Stimulated activated CD4-positive, alpha-beta T cell treated with anti-CD3 and anti-CD28 coated beads, Interleukin-2, amount 100 ng/mL, for 24 hours (primary cell): ENCODE results near the gene UBASH3B.

ENCODE experiments used
- DNase-seq, 2 donors: peaks; one replicate each; pipeline ENCODE4 v3.0.0-alpha.2; 2020

The UBASH3B gene

GRCh38 chr11:122649116-122649515 is 6.4 kb upstream of the UBASH3B start:
- no peak for DNase-seq

GRCh38 chr11:122650619-122651018 is 4.9 kb upstream of the UBASH3B start:
- no peak for DNase-seq

- DNase-seq = no peak
These were observed 3.0 kb upstream of the UBASH3B start for GRCh38 chr11:122652495-122652894.

DNA sequence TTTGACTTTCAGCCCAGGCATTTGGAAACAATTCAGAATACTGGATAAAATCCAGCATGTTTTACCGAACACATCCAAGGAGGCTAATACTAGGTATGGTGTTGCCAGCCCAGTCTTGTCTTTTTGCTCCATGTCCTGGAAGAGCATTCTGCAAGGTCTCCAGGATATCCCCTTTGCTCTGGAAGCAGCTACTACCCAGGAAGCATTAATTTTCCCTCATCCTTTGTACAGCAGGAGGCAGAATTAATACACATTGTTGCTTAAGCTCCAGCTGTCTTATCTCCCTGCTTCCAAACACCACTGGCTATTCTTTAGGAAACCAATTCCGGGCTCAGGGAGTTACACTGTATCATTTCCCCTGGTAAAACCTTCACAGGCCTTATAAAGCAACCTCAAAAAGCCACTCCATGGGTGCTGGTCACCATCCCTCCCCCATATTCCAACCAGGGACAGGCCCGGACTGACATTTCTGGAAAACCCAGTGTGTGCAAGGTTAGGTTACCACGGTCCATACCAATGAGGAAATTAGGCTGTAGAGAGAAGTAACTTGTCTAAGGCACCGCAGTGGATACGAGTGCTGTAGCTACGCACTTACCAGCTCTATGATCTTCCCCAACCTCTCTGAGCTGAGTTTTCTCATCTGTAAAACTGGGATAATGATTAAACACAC is 1.5 kb upstream of the UBASH3B start:
- no peak for DNase-seq

GRCh38 chr11:122656073-122656630 is 630 bp downstream of the UBASH3B start:
- DNase-seq = peak; percentile 57 to 69

DNA sequence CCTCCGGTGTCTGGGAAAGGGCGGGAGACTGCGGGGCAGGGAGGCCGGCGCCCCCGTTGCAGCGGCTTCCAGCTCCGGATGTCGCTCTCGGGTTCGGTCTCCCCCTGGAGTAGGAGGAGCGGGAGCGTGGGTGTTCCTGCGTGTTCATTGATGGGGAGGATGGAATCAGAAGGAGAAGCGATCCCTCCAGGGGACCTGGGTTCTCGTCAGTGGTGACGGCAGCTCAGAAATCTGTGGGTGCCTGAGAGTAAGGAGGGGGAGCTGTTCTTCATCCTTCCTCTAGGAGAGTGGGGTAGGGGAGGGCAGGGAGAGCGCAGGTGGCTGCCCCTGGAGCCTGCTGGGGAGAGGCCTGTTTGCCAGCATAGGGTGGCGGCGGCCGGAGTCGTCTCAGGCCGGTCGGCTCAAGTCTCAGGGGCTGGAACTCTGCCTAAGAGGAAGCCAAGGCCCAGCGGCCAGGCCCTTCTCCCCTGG is 1.1 kb downstream of the UBASH3B start:
- DNase-seq = peak; percentile 52 to 56

- no peak for DNase-seq
These were observed 4.4 kb downstream of the UBASH3B start for GRCh38 chr11:122659676-122660554.

DNA sequence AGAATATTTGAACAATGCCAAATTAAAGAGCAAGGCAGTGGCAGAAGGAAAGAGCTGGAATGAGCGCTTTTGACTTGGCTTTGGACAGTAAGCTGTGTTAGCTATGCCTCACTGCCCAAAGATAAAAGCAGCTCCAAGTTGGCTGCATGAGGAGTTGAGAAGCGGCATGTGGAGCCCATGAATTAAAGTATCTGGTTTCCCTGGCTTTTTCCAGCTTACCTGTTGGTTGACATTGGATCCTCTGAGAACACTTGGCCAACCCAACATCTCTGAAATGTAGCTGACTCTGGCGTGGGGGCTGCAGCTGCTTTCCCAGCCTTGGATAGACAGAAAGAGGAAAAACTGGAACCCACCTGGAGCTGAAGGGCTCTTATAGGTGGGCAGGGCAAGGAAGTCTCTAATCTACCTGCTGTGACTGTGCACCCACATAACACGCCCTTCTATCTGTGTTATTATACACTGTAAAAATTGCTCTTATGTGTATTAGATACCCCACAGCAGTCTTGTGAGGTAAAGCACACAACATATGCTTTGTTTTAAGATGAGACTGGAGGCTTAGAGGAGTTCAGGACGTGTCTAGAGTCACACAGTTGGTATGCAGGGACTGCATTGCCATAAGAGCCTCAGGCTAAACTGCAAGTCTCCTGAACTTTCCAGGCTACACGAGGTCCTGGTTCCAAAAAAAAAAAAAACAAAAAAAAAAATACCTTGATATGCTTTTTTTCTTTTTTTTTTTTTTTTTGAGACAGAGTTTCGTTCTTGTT is 5.8 kb downstream of the UBASH3B start:
- DNase-seq = no peak

- DNase-seq = no peak
These were observed 7.7 kb downstream of the UBASH3B start for GRCh38 chr11:122663056-122663740.

DNA sequence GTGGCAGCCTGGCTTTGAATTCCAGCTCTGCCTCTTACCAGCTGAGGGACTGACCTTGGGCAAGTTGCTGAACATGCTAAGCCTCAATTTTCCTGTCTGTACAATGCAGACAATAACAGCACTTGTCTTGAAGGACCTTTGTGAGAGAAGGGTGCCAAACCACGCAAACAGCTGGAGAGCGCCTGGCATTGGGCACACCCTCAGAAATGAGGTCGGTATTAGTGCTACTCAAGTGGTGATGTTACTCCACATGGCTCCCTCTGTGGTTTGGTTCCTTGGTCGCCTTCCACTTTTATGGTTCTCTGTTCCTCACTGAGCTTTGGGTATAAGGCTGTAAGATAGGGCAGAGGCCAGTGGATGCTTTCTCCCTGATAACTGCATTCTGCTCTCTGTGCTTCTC is 8.2 kb downstream of the UBASH3B start:
- no peak for DNase-seq

- no peak for DNase-seq
These were observed 8.7 kb downstream of the UBASH3B start for GRCh38 chr11:122664188-122664587.

DNA sequence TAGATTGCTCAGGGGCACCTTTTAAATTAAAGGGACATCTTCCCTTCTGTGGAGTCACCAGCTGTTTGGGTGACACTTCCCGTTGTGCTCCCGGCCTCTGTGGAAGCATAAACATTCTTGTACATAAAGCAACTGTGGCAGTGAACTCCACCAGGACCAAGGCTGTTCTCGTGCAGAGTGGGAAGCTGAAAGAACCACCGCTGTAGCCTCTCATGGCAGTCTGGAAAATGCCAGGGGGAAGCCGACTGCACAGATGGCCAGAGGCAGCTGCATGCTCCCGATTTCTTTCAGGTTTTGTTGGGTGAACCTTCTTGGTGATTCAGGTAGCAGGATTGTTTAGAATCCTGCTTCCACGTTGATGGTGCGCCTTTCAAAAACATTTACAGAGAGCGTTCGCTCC is 10.3 kb downstream of the UBASH3B start:
- DNase-seq = no peak

- no peak for DNase-seq
These were observed 11.2 kb downstream of the UBASH3B start for GRCh38 chr11:122666743-122667142.

- no peak for DNase-seq
These were observed 13.1 kb downstream of the UBASH3B start for GRCh38 chr11:122668562-122669090.

DNA sequence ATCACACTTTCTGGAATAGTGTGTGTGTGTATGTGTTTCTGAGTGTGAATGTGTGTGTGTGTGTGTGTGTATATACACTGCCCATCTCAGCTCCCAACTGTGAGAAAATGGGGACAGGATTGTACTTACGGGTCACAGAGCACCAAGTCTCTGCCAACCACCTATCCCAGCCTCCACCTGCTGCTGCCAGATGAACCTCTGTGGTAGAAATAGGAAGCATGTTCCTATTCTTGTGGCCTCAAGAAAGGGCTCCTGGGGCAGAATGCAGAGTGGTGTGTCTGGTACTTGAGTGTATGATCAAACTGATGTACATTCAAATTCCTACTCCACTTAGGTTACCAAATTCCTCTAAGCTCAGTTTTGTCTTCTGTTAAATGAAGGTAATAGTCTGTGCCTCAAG is 14.6 kb downstream of the UBASH3B start:
- DNase-seq = no peak

DNA sequence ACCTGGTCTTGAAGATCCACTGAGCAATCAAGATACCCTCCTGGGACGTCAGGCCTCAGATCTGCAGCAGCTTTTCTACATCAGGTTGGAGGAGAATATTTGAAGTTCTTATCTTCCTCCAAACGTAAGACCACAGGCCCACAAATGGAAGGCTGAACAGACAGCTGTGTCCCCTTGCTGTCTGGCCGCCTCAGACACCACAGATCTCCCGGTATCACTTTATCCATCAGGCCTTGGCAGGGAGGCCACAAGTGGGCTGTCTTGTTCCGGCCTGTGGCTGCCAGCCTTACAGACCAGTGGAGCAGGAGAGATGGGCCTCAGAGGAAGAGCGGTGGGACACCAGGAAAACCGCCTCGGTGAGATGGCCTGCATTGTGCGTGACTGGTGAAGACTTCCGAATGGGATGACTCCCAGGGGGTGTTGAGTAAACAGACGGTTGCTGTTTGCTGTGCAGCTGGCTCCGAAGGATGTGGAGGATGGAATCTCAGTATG is 15.9 kb downstream of the UBASH3B start:
- DNase-seq = no peak

- DNase-seq = no peak
These were observed 17.4 kb downstream of the UBASH3B start for GRCh38 chr11:122672892-122673291.

DNA sequence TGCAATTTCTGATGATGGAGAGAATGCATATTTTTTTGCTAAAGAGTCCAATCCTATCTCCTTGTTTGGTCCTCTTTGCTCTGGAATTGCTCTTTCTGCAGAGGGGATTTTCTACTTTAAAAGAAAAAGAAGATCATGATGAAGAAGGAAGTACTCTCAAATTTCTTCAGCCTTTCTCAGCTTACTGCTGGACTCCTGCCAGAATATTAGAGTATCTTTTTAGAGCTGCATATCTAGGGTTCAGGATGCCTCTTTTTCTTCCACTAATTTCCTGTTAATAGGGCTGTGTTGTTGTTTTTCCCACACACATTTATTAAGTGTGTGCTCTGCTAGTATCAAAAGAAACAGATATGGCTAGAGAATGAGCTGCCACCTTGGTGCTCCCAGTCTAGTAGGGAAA is 18.2 kb downstream of the UBASH3B start:
- DNase-seq = no peak

GRCh38 chr11:122676638-122677037 is 21.1 kb downstream of the UBASH3B start:
- DNase-seq = peak in 1 of 2 donors; percentile 31

- no peak for DNase-seq
These were observed 21.7 kb downstream of the UBASH3B start for GRCh38 chr11:122677256-122677655.

DNA sequence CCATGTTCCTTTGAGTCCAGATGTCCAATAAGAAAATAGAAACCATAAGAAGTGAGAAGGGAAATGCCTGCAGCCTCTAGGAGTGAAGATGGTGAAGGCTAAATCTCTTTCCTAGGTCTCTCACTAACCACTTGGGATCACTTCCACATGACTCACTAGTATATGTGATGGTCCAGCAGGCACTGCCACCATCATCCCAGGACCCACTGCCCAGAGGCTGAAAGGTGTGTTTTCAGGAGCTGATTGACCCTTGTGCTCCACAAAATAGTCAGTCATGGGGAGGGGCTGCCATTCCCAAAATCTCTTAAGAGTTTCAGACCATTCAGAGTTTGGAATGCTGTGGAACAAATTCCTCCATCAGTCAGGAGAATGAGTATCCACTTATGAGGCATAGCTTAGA is 22.9 kb downstream of the UBASH3B start:
- DNase-seq = no peak

DNA sequence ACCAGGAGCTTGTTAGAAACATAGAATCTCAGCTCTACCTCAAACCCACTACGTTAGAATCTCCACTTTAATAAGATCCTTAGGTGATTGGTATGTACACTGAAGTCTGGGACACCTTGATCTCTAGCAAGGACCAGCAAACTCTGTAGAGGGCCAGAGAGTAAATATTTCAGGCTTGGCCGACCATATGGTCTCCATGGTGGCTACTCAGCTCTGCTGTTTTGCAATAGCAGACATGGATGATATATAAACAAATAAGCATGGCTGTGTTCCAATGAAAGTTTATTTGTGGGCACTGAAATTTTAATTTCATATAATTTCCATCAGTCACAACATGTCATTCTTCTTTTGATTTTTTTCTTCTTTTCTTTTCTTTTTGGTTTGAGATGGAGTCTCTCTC is 23.9 kb downstream of the UBASH3B start:
- DNase-seq = no peak
